Upper lobe of right lung (tissue), 1 donor: ENCODE results near the gene RNF220. TPM values are rescaled to one million over a fixed set of nuclear protein-coding genes. Genes with fewer than 3 reads are reported as not detected.
A peak's percentile ranks its signal among the peaks of the same experiment; 100 is the strongest.

Source experiments
- ATAC-seq: fragments of 200-7000 bp; cut with Tn5 transposase; one replicate; pipeline ENCODE4 v1.9.1; 2020; ENCODE audit warnings: mild to moderate bottlenecking, moderate library complexity
- DNase-seq: peaks from one replicate; pipeline ENCODE4 v3.0.0-alpha.2; 2020
- H3K27ac ChIP-seq: fragments of 200-600 bp; one replicate; pipeline ENCODE4 v1.8.0; 2022
- H3K27me3 ChIP-seq: fragments of 200-600 bp; one replicate; pipeline ENCODE4 v1.8.0; 2022; ENCODE audit warnings: mild to moderate bottlenecking
- H3K36me3 ChIP-seq: fragments of 200-600 bp; one replicate; pipeline ENCODE4 v1.8.0; 2022
- H3K4me1 ChIP-seq: fragments of 200-600 bp; one replicate; pipeline ENCODE4 v1.8.0; 2022
- H3K4me3 ChIP-seq: fragments of 200-600 bp; one replicate; pipeline ENCODE4 v1.8.0; 2022; ENCODE audit warnings: mild to moderate bottlenecking
- H3K9me3 ChIP-seq: fragments of 200-600 bp; one replicate; pipeline ENCODE4 v1.8.0; 2022
- intact Hi-C: fragments of 100-400 bp; cut with DNase I; formaldehyde crosslinking; loops from one replicate; pipeline ENCODE4 v1.11.0; 2022
- total RNA-seq: library from RNA; stranded (reverse); fragmentation: NEBNext Ultra II Directional; extraction: Animal tissue kit (Norgen Biotek cat#: 25700); gene quantifications from one replicate; pipeline ENCODE4 v1.2.1, GENCODE V29; 2021
- TF ChIP-seq, protein P1 (sequence below): fragments of 200-600 bp; IDR thresholded peaks from one replicate; pipeline ENCODE4 v1.8.0; 2022; ENCODE audit warnings: antibody characterized with exemption
- donor health status: DM: no; HTN: yes; CAD: no; lungs with severe emphysema.

RNF220 gene
- total RNA-seq, 1 donor from 2014 or later: 72.6 TPM

DNA sequence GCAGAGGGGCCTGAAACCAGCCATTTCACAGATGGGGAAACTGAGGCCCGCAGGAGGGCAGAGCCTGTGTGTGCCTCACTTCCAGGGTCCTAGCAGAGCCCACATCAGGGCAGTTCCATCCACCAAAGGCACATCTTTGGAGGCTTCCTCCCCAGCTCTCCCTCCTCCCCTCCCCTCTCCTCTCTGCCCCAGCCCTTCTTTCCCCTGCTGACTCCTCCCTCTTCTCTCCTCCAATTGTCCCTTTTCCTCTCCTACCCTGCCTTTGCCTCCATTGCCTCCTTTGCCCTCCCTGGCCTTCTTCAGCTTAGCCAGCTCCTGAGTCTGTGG, 212.6 kb downstream of the RNF220 start:
- no peaks in the 10 kb centered on the region for H3K4me1 ChIP-seq
- H3K36me3 ChIP-seq: no peaks in the 10 kb centered on the region
- TF ChIP-seq, protein P1, sequence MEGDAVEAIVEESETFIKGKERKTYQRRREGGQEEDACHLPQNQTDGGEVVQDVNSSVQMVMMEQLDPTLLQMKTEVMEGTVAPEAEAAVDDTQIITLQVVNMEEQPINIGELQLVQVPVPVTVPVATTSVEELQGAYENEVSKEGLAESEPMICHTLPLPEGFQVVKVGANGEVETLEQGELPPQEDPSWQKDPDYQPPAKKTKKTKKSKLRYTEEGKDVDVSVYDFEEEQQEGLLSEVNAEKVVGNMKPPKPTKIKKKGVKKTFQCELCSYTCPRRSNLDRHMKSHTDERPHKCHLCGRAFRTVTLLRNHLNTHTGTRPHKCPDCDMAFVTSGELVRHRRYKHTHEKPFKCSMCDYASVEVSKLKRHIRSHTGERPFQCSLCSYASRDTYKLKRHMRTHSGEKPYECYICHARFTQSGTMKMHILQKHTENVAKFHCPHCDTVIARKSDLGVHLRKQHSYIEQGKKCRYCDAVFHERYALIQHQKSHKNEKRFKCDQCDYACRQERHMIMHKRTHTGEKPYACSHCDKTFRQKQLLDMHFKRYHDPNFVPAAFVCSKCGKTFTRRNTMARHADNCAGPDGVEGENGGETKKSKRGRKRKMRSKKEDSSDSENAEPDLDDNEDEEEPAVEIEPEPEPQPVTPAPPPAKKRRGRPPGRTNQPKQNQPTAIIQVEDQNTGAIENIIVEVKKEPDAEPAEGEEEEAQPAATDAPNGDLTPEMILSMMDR: no peak
- intact Hi-C loops: no loop called here
- no peaks in the 10 kb centered on the region for H3K27me3 ChIP-seq
- no peak overlapping the region for H3K27ac ChIP-seq
- no peaks in the 10 kb centered on the region for H3K9me3 ChIP-seq
- DNase-seq: no peak
- no peak for ATAC-seq
- peak overlapping the region; percentile 21 for H3K4me3 ChIP-seq

- no peaks in the 10 kb centered on the region for H3K27me3 ChIP-seq
- no peak for ATAC-seq
Observed at GRCh38 chr1:44619261-44619900, 214.3 kb downstream of the RNF220 start.

GRCh38 chr1:44620072-44620471, 215.0 kb downstream of the RNF220 start:
- TF ChIP-seq, protein P1: no peak
- Histone ChIP-seq H3K27me3 (no peaks in the 10 kb centered on the region), H3K27ac (no peak overlapping the region), H3K36me3 (no peaks in the 10 kb centered on the region), H3K4me1 (no peaks in the 10 kb centered on the region), H3K4me3 (no peak overlapping the region), H3K9me3 (no peaks in the 10 kb centered on the region)
- DNase-seq (no peak), ATAC-seq (no peak)
- intact Hi-C loops: no loop called here

More at GRCh38 chr1:44619261-44619900, 214.3 kb downstream of the RNF220 start:
- DNase-seq: no peak
- H3K4me1 ChIP-seq: no peaks in the 10 kb centered on the region
- H3K9me3 ChIP-seq: no peaks in the 10 kb centered on the region
- no peaks in the 10 kb centered on the region for H3K36me3 ChIP-seq
- no peak overlapping the region for H3K27ac ChIP-seq
- intact Hi-C loops: no loop called here
- no peak overlapping the region for H3K4me3 ChIP-seq
- TF ChIP-seq, protein P1: no peak

DNA sequence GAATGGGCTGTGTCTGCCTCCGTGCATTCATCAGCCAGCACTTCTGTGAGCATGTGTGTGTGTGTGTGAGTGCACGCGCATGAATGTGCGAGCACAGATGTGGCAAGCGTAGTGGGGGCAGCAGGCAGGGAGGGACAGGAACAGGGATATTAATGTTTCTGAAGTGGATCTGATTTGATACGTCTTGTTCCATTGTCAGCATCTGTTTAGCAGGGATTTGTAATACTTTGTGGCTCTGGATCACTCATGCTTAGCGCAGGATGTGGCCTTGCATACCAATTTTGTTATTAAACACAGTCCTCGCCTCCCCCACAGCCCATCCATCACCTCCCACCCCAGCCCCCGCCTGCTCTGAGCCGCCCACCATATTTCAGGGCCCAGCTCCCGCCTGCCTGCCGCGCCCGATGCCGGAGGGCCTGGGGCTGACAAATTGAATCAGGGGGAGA, 216.8 kb downstream of the RNF220 start:
- H3K4me1 ChIP-seq: no peaks in the 10 kb centered on the region
- H3K9me3 ChIP-seq: no peaks in the 10 kb centered on the region
- H3K27ac ChIP-seq: no peak overlapping the region
- DNase-seq: no peak
- H3K36me3 ChIP-seq: no peaks in the 10 kb centered on the region
- intact Hi-C loops: no loop called here
- TF ChIP-seq, protein P1: no peak
- no peak overlapping the region for H3K4me3 ChIP-seq
- ATAC-seq: no peak
- H3K27me3 ChIP-seq: no peaks in the 10 kb centered on the region

GRCh38 chr1:44624268-44624901, 219.3 kb downstream of the RNF220 start:
- no peaks in the 10 kb centered on the region for H3K9me3 ChIP-seq
- H3K36me3 ChIP-seq: no peaks in the 10 kb centered on the region
- H3K27ac ChIP-seq: no peak overlapping the region
- TF ChIP-seq, protein P1: no peak
- H3K4me1 ChIP-seq: no peaks in the 10 kb centered on the region
- intact Hi-C loops: no loop called here
- H3K27me3 ChIP-seq: no peaks in the 10 kb centered on the region
- DNase-seq: no peak
- ATAC-seq: no peak
- no peak overlapping the region for H3K4me3 ChIP-seq
